K562 (cell line): ENCODE measurements around the gene PCP2. TPM values are rescaled to one million over a fixed set of nuclear protein-coding genes. Genes with fewer than 3 reads are reported as not detected.

Source experiments
- ATAC-seq: fragments of 200-7000 bp; cut with Tn5 transposase; 3 replicates; pipeline ENCODE4 v1.9.1; 2020; ENCODE audit warnings: moderate library complexity
- BruUV-seq: library from RNA; stranded (reverse); fragments of 400-500 nt; replicated peaks from 2 replicates; lab custom pipeline; 2021; lab: Mats Ljungman, UMichigan
- CTCF ChIA-PET: fragments of 300-600 bp; formaldehyde crosslinking; extraction: SDS; loops from one replicate; lab custom pipeline; 2021; ENCODE audit warnings: low intra/inter-chr PET ratio; lab: Yijun Ruan, JAX
- POLR2A ChIA-PET: fragments of 300-600, 350-650 bp; sonication (Branson Sonifier 250); formaldehyde crosslinking; extraction: SDS; loops from one replicate; lab custom pipeline; 2021; ENCODE audit warnings: antibody characterized with exemption, inconsistent platforms; lab: Yijun Ruan, JAX
- DNase-seq, 4 experiments: peaks; one replicate each; pipeline versions ENCODE4 v3.0.0 to v3.0.0-alpha.2; 2011 to 2018; ENCODE audit warnings: low spot score in 3 of 4, mixed read lengths in 3 of 4; ENCODE audit errors: extremely low read depth in 1 of 4
- FAIRE-seq: peaks from 2 replicates; lab custom pipeline; 2011; peaks lifted over from hg19 to GRCh38; lab: Jason Lieb, UNC
- H2AFZ ChIP-seq: 2 replicates; pipeline ENCODE4 v1.6.0; 2011; ENCODE audit warnings: low read depth, low read length, control low read depth, inconsistent platforms
- H3K27ac ChIP-seq: fragments of 200-600 bp; 3 replicates; pipeline ENCODE4 v1.8.0; 2011; ENCODE audit warnings: low read depth, mild to moderate bottlenecking, control low read depth, inconsistent platforms, low read length, moderate library complexity, mixed read lengths; ENCODE audit errors: extremely low read depth
- H3K27me3 ChIP-seq, 2 experiments: fragments of 300-600 bp in 1 of 2; 2 replicates in 1 of 2; 3 replicates in 1 of 2; pipeline versions ENCODE4 v1.6.0 to v1.8.0; 2011; ENCODE audit warnings: inconsistent platforms in 2 of 2, low read length in 2 of 2, mild to moderate bottlenecking in 1 of 2, mixed read lengths in 1 of 2, moderate library complexity in 1 of 2; ENCODE audit not compliant: control insufficient read depth in 2 of 2, insufficient read depth in 2 of 2
- H3K36me3 ChIP-seq: fragments of 300-600 bp; 3 replicates; pipeline ENCODE4 v1.8.0; 2011; ENCODE audit warnings: mild to moderate bottlenecking, low read length, inconsistent platforms; ENCODE audit not compliant: control insufficient read depth, insufficient read depth
- H3K4me1 ChIP-seq, 2 experiments: fragments of 200-600 bp in 1 of 2; replicated peaks in 1 of 2; 2 replicates in 1 of 2; 3 replicates in 1 of 2; pipeline versions ENCODE4 v1.5.1 to v1.8.0; 2011; ENCODE audit warnings: inconsistent platforms in 2 of 2, low read length in 2 of 2, mild to moderate bottlenecking in 1 of 2, mixed read lengths in 1 of 2, moderate library complexity in 1 of 2; ENCODE audit not compliant: control insufficient read depth in 2 of 2, insufficient read depth in 2 of 2
- H3K4me2 ChIP-seq: 2 replicates; pipeline ENCODE4 v1.6.1; 2011; ENCODE audit warnings: low read length, control low read depth, inconsistent platforms, mixed read lengths; ENCODE audit not compliant: insufficient read depth
- H3K4me3 ChIP-seq: fragments of 200-600 bp; sonication (generic), shearing (Covaris generic); 2 replicates; pipeline ENCODE4 v1.5.1; 2016; ENCODE audit warnings: control low read depth, inconsistent platforms
- H3K79me2 ChIP-seq: fragments of 200-600 bp; 3 replicates; pipeline ENCODE4 v1.8.0; 2011; ENCODE audit warnings: low read length, inconsistent platforms; ENCODE audit not compliant: control insufficient read depth, insufficient read depth
- H3K9ac ChIP-seq, 2 experiments: 2 replicates each; pipeline versions ENCODE4 v1.6.0 to v1.6.1; 2011; ENCODE audit warnings: low read depth in 2 of 2, low read length in 2 of 2, control low read depth in 1 of 2, inconsistent platforms in 1 of 2, mild to moderate bottlenecking in 1 of 2, mixed read lengths in 1 of 2; ENCODE audit not compliant: insufficient read depth in 1 of 2
- H3K9me1 ChIP-seq: one replicate; pipeline ENCODE4 v1.6.0; 2011; ENCODE audit warnings: inconsistent platforms, mild to moderate bottlenecking, low read length, moderate library complexity; ENCODE audit not compliant: control insufficient read depth, insufficient read depth
- H3K9me3 ChIP-seq: replicated peaks from 2 replicates; pipeline ENCODE4 v1.5.1; 2011; ENCODE audit warnings: low read depth, low read length, inconsistent platforms; ENCODE audit not compliant: control insufficient read depth, insufficient read depth
- H4K20me1 ChIP-seq: replicated peaks from 2 replicates; pipeline ENCODE4 v1.6.1; 2011; ENCODE audit warnings: low read length, inconsistent platforms, mixed read lengths; ENCODE audit not compliant: control insufficient read depth, insufficient read depth
- GABPA ChIP-seq: fragments of 200-800 bp; sonication (Bioruptor generic); conservative IDR thresholded peaks from 2 replicates; pipeline ENCODE4 v1.6.1; 2016; ENCODE audit warnings: low read depth, missing genetic modification characterization, missing compliant biosample characterization
- POLR2G ChIP-seq: fragments of 200-400 bp; formaldehyde crosslinking; IDR thresholded peaks from 2 replicates; pipeline ENCODE4 v1.6.1; 2017; ENCODE audit warnings: low read depth, mild to moderate bottlenecking, antibody characterized with exemption, low read length, moderate library complexity
- RBFOX2 ChIP-seq: fragments of 200-400 bp; formaldehyde crosslinking; IDR thresholded peaks from 2 replicates; pipeline ENCODE4 v1.6.1; 2017; ENCODE audit warnings: low read depth, mild to moderate bottlenecking, low read length, moderate library complexity
- TCF3 ChIP-seq: sonication (generic); formaldehyde crosslinking; IDR thresholded peaks from 2 replicates; pipeline ENCODE4 v1.4.0; 2020; ENCODE audit warnings: mild to moderate bottlenecking, missing genetic modification reagents
- WGBS: fragments of 100-300 bp; shearing (Covaris generic); methylation state at CpG from one replicate; pipeline ENCODE4 v1.1.6; 2016; ENCODE audit warnings: low coverage, mixed read lengths; ENCODE audit not compliant: insufficient coverage; ENCODE audit errors: missing lambda C conversion rate; 5-methylcytosine and 5-hydroxymethylcytosine counted together
- in situ Hi-C: fragments of 300-500 bp; cut with MboI; formaldehyde crosslinking; loops from 4 replicates; pipeline ENCODE4 v1.15.0; 2018; ENCODE audit warnings: inconsistent platforms, mixed read lengths
- intact Hi-C: fragments of 100-400 bp; cut with micrococcal nuclease; formaldehyde crosslinking; loops from 2 replicates; pipeline ENCODE4 v1.14.2; 2022
- polyA plus RNA-seq, 8 experiments: library from polyadenylated mRNA; depleted of rRNA in 4 of 8; stranded (reverse) in 5 of 8; unstranded in 3 of 8; fragments of >200 nt; fragmentation: Nextera tagmentation in 2 of 8; fragmentation: Illumina TruSeq in 1 of 8; extraction: Ambion mirVana in 2 of 8; extraction: Trizol in 1 of 8; gene quantifications; 2 replicates each; pipeline versions ENCODE4 v1.2.1 to v1.2.3, GENCODE V29; 2011 to 2014; ENCODE audit warnings: inconsistent platforms in 1 of 8, missing spikeins in 1 of 8
- total RNA-seq, 7 experiments: library from RNA; depleted of rRNA in 6 of 7; stranded (reverse); fragments of >200 nt in 6 of 7; fragmentation: Illumina TruSeq in 2 of 7; extraction: Trizol in 2 of 7; gene quantifications; 2 replicates each; pipeline versions ENCODE4 v1.2.1 to v1.2.3, GENCODE V29; 2011 to 2021; ENCODE audit warnings: low replicate concordance in 1 of 7

PCP2 gene
- total and polyA plus RNA-seq, 9 of the 15 experiments (the other 6 are each of a cell fraction or from before 2014, with no cell fraction given), result 0.17 to 1.3 (median 0.49) TPM; not detected in 3

GRCh38 chr19:7624810-7625209, 8.7 kb downstream of the PCP2 start:
- H3K9ac ChIP-seq, result no peak overlapping the region
- no peak for FAIRE-seq
- H3K27me3 ChIP-seq, result no peaks in the 10 kb centered on the region
- no peak overlapping the region for H2AFZ ChIP-seq
- peaks cover 69% of the 10 kb centered on the region; the same call in 2 of the 3 replicates for H3K36me3 ChIP-seq
- intact Hi-C loops, result no loop called here
- TF ChIP-seq TCF3 (CRISPR knock-in tag), result no peak
- no peak for TF ChIP-seq GABPA (tag)
- peak; percentile 41 for TF ChIP-seq POLR2G
- peak; percentile 37 for TF ChIP-seq RBFOX2
- TF ChIP-seq, all 486 proteins: peak for 2
- CTCF ChIA-PET, result no interaction called here
- POLR2A ChIA-PET, result interaction anchor here (0.6 to 1.0 kb wide), 3 partner anchors 9 to 27 kb away, joined by 3 to 4 read pairs (median 4); partner anchors contain the start of gene PCP2
- no peaks in the 10 kb centered on the region for H3K9me1 ChIP-seq
- in situ Hi-C loops, result no loop called here
- no peak for DNase-seq
- 88% methylated on average over 14 of the region's 17 CpGs for WGBS
- H3K79me2 ChIP-seq, result peaks cover 35% of the 10 kb centered on the region
- H4K20me1 ChIP-seq, result no peaks in the 10 kb centered on the region
- BruUV-seq, result no TSS peak
- H3K9me3 ChIP-seq, result no peaks in the 10 kb centered on the region
- H3K4me1 ChIP-seq, result peaks cover 4 to 39% of the 10 kb centered on the region in 2 experiments; a peak in 4 of 5 replicates
- ATAC-seq, result no peak
- no peak overlapping the region for H3K4me3 ChIP-seq
- H3K4me2 ChIP-seq, result no peak overlapping the region
- no peak overlapping the region for H3K27ac ChIP-seq
